Colonic mucosa (tissue), 4 donors: ENCODE measurements around the gene TCERG1L. TPM values are rescaled to one million over a fixed set of nuclear protein-coding genes. Genes with fewer than 3 reads are reported as not detected.

ENCODE experiments used
- DNase-seq: peaks from one replicate; pipeline ENCODE4 v3.0.0-alpha.2; 2020
- H3K27ac ChIP-seq: fragments of 200-600 bp; one replicate; pipeline ENCODE4 v1.8.0; 2021
- H3K27me3 ChIP-seq: fragments of 200-600 bp; one replicate; pipeline ENCODE4 v1.8.0; 2021
- H3K36me3 ChIP-seq: fragments of 200-600 bp; one replicate; pipeline ENCODE4 v1.8.0; 2021
- H3K4me1 ChIP-seq: fragments of 200-600 bp; one replicate; pipeline ENCODE4 v1.8.0; 2021; ENCODE audit warnings: mild to moderate bottlenecking
- H3K4me3 ChIP-seq: fragments of 200-600 bp; one replicate; pipeline ENCODE4 v1.8.0; 2021
- H3K9ac ChIP-seq, 2 donors: one replicate each; pipeline ENCODE4 v1.7.0; 2013; ENCODE audit warnings: control low read depth in 2 of 2, low read depth in 2 of 2, low read length in 2 of 2
- H3K9me3 ChIP-seq: fragments of 200-600 bp; one replicate; pipeline ENCODE4 v1.8.0; 2021
- CTCF ChIP-seq: fragments of 200-600 bp; IDR thresholded peaks from one replicate; pipeline ENCODE4 v1.8.0; 2022; ENCODE audit warnings: antibody characterized with exemption, mild to moderate bottlenecking
- intact Hi-C: fragments of 100-400 bp; cut with DNase I; formaldehyde crosslinking; loops from one replicate; pipeline ENCODE4 v1.14.1; 2022
- total RNA-seq, 2 donors: library from RNA; stranded (reverse); fragmentation: NEBNext Ultra II Directional in 1 of 2; extraction: Animal tissue kit (Norgen Biotek cat#: 25700) in 1 of 2; gene quantifications; one replicate each; pipeline ENCODE4 v1.2.1, GENCODE V29; 2021
- donor health status: healthy.
- donor health status: DM: no; HTN: no; CAD: no.
- donor health status: DM: no; HTN: no; CAD: no.

TCERG1L gene
- total RNA-seq, 2 donors from 2014 or later, result not detected

GRCh38 chr10:131043039-131043691 lies 268.4 kb downstream of the TCERG1L start:
- no peaks in the 10 kb centered on the region for H3K36me3 ChIP-seq
- no peaks in the 10 kb centered on the region for H3K9me3 ChIP-seq
- no peaks in the 10 kb centered on the region for H3K4me1 ChIP-seq
- TF ChIP-seq CTCF, result no peak
- no peak for DNase-seq
- no peak overlapping the region for H3K9ac ChIP-seq
- H3K4me3 ChIP-seq, result no peak overlapping the region
- no peak overlapping the region for H3K27ac ChIP-seq
- intact Hi-C loops, result no loop called here
- no peaks in the 10 kb centered on the region for H3K27me3 ChIP-seq
